Stomach (tissue), 4 donors: ENCODE measurements around the gene AGBL4.

Experiments
- CTCF ChIP-seq, 7 experiments: fragments of 450-650 bp in 4 of 7; fragments of 200-600 bp in 3 of 7; sonication (generic) in 3 of 7; IDR thresholded peaks; one replicate each; pipeline ENCODE4 v1.5.1; 2016 to 2019; ENCODE audit warnings: antibody characterized with exemption in 7 of 7, control low read depth in 2 of 7, mild to moderate bottlenecking in 1 of 7
- EP300 ChIP-seq: sonication (generic); formaldehyde crosslinking; IDR thresholded peaks from one replicate; pipeline ENCODE4 v1.6.1; 2017; ENCODE audit warnings: antibody characterized with exemption
- POLR2A ChIP-seq, 4 donors: fragments of 450-650 bp; IDR thresholded peaks; one replicate each; pipeline ENCODE4 v1.6.1; 2016; ENCODE audit warnings: antibody characterized with exemption in 4 of 4, control low read depth in 2 of 4, mild to moderate bottlenecking in 1 of 4, moderate library complexity in 1 of 4
- POLR2AphosphoS5 ChIP-seq, 3 donors: sonication (generic); formaldehyde crosslinking; IDR thresholded peaks; one replicate each; pipeline ENCODE4 v1.6.1; 2016; ENCODE audit warnings: antibody characterized with exemption in 3 of 3

GRCh38 chr1:49854741-49855140 is 169.0 kb downstream of the AGBL4 start:
- no peak for TF ChIP-seq CTCF (IDR thresholded peaks at IDR 0.05)
- no peak for TF ChIP-seq EP300
- no peak for TF ChIP-seq POLR2AphosphoS5 (IDR thresholded peaks at IDR 0.05)
- TF ChIP-seq POLR2A (IDR thresholded peaks at IDR 0.05), result no peak
